Transverse colon (tissue), 4 donors: ENCODE results near the gene OMP.

Experiments used
- EP300 ChIP-seq: sonication (generic); formaldehyde crosslinking; IDR thresholded peaks from one replicate; pipeline ENCODE4 v1.6.1; 2017; ENCODE audit warnings: antibody characterized with exemption, low read depth
- POLR2A ChIP-seq: fragments of 450-650 bp; IDR thresholded peaks from one replicate; pipeline ENCODE4 v1.6.1; 2016; ENCODE audit warnings: antibody characterized with exemption, mild to moderate bottlenecking, moderate library complexity
- POLR2AphosphoS5 ChIP-seq, 3 donors: sonication (generic); formaldehyde crosslinking; IDR thresholded peaks; one replicate each; pipeline ENCODE4 v1.6.1; 2016; ENCODE audit warnings: antibody characterized with exemption in 3 of 3
- TF ChIP-seq, protein P1 (sequence below), 5 experiments: fragments of 200-600 bp in 3 of 5; fragments of 450-650 bp in 2 of 5; sonication (generic) in 3 of 5; IDR thresholded peaks; 1 replicate in 2 of 5; 2 replicates in 3 of 5; pipeline ENCODE4 v1.5.1; 2016 to 2017; ENCODE audit warnings: antibody characterized with exemption in 5 of 5, inconsistent platforms in 3 of 5, mild to moderate bottlenecking in 2 of 5, moderate library complexity in 1 of 5

DNA sequence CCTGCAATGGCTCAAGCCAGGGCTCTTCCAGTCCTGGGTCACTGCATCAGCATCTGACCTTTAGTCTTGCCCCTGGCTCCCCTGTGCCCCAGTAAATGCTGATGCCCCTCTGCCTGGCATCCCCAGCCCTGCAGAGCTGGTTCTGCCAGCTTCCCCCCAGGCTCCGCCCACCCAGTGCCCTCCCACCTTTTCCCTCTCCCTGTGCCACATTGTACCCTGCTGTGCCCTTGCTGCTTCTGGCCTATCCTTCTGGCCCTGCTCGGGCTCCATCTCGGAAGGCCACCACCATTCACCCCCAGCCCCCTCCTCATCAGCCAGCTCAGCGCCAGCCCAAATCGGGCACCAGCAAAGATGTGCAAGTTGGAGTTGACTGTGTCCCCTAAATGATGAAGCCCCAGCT is 28.4 kb upstream of the OMP start:
- TF ChIP-seq, protein P1, sequence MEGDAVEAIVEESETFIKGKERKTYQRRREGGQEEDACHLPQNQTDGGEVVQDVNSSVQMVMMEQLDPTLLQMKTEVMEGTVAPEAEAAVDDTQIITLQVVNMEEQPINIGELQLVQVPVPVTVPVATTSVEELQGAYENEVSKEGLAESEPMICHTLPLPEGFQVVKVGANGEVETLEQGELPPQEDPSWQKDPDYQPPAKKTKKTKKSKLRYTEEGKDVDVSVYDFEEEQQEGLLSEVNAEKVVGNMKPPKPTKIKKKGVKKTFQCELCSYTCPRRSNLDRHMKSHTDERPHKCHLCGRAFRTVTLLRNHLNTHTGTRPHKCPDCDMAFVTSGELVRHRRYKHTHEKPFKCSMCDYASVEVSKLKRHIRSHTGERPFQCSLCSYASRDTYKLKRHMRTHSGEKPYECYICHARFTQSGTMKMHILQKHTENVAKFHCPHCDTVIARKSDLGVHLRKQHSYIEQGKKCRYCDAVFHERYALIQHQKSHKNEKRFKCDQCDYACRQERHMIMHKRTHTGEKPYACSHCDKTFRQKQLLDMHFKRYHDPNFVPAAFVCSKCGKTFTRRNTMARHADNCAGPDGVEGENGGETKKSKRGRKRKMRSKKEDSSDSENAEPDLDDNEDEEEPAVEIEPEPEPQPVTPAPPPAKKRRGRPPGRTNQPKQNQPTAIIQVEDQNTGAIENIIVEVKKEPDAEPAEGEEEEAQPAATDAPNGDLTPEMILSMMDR (IDR thresholded peaks at IDR 0.05) = no peak
- TF ChIP-seq POLR2A (no peak), POLR2AphosphoS5 (IDR thresholded peaks at IDR 0.05) (no peak), EP300 (no peak)
